Endothelial cell of umbilical vein (primary cell): ENCODE data around the gene NCR2.

Experiments used
- CTCF ChIP-seq, 2 donors: IDR thresholded peaks; 1 replicate in 1 of 2; 2 replicates in 1 of 2; pipeline ENCODE4 v1.5.1; 2011; ENCODE audit warnings: low read length in 2 of 2, mild to moderate bottlenecking in 2 of 2, moderate library complexity in 2 of 2, control low read depth in 1 of 2, inconsistent platforms in 1 of 2, low read depth in 1 of 2; ENCODE audit not compliant: insufficient read depth in 1 of 2; ENCODE audit errors: extremely low read depth in 1 of 2
- EZH2 ChIP-seq: IDR thresholded peaks from 2 replicates; pipeline ENCODE4 v1.6.1; 2012; ENCODE audit warnings: borderline replicate concordance, low read depth, mild to moderate bottlenecking, moderate library complexity, low read length, inconsistent platforms; ENCODE audit not compliant: severe bottlenecking
- FOS ChIP-seq: IDR thresholded peaks from 2 replicates; pipeline ENCODE4 v1.6.1; 2011; ENCODE audit warnings: mild to moderate bottlenecking, low read length, moderate library complexity, borderline replicate concordance; ENCODE audit not compliant: insufficient read depth
- JUN ChIP-seq: IDR thresholded peaks from 2 replicates; pipeline ENCODE4 v1.6.1; 2011; ENCODE audit warnings: borderline replicate concordance, low read depth; ENCODE audit not compliant: insufficient read length, insufficient read depth
- MYC ChIP-seq: IDR thresholded peaks from one replicate; pipeline ENCODE4 v1.6.1; 2011; ENCODE audit warnings: mild to moderate bottlenecking, low read depth, low read length
- POLR2A ChIP-seq: IDR thresholded peaks from 2 replicates; pipeline ENCODE4 v1.6.1; 2012; ENCODE audit warnings: low read depth, mild to moderate bottlenecking, control low read depth, low read length
- POLR2AphosphoS5 ChIP-seq: IDR thresholded peaks from 2 replicates; pipeline ENCODE4 v1.6.1; 2012; ENCODE audit warnings: low read depth, mild to moderate bottlenecking, control low read depth, low read length, moderate library complexity; ENCODE audit not compliant: insufficient read depth
- TF ChIP-seq, protein P1 (sequence below): IDR thresholded peaks from 2 replicates; pipeline ENCODE4 v1.6.1; 2011; ENCODE audit not compliant: insufficient read depth, insufficient read length

- no peak for TF ChIP-seq MYC
- TF ChIP-seq JUN, result no peak
- TF ChIP-seq, protein P1, sequence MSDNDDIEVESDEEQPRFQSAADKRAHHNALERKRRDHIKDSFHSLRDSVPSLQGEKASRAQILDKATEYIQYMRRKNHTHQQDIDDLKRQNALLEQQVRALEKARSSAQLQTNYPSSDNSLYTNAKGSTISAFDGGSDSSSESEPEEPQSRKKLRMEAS, result no peak
- no peak for TF ChIP-seq FOS
- TF ChIP-seq POLR2AphosphoS5, result no peak
- TF ChIP-seq CTCF (IDR thresholded peaks at IDR 0.05; ENCODE audit: extremely low read depth in 1 of 2, insufficient read depth in 1 of 2, low read depth in 1 of 2, low read length in 2 of 2), result no peak
- TF ChIP-seq POLR2A, result no peak
- TF ChIP-seq EZH2, result no peak
Measured at GRCh38 chr6:41338659-41339058, 3.3 kb downstream of the NCR2 start.
